ENCODE results near the gene AKAP8. TPM values are rescaled to one million over a fixed set of nuclear protein-coding genes. Genes with fewer than 3 reads are reported as not detected.

AKAP8 gene
- total and polyA plus RNA-seq, 2 experiments from 2014 or later, result 22.4 to 36.5 TPM

GRCh38 chr19:15421721-15422260, 42.2 kb upstream of the AKAP8 start:
- H3K27me3 ChIP-seq (ENCODE audit: insufficient read depth), result no peaks in the 10 kb centered on the region
- peaks cover 15% of the 10 kb centered on the region for H4K20me1 ChIP-seq (replicated peaks; ENCODE audit: insufficient read depth)
- ATAC-seq (no peak), DNase-seq (ENCODE audit: low spot score) (no peak)
- no peaks in the 10 kb centered on the region for H3K9me2 ChIP-seq (ENCODE audit: insufficient read depth)
- no peak overlapping the region for H3K4me3 Mint-ChIP-seq
- H3K4me1 ChIP-seq (ENCODE audit: insufficient read depth), result peaks cover 9% of the 10 kb centered on the region; the same call in 1 of the 2 replicates
- TF ChIP-seq NANOG (IDR thresholded peaks at IDR 0.05; ENCODE audit: borderline replicate concordance), result no peak
- no peak for TF ChIP-seq ETS1 (IDR thresholded peaks at IDR 0.05)
- TF ChIP-seq ZNF114 (CRISPR knock-in tag; IDR thresholded peaks at IDR 0.05), result no peak
- no peaks in the 10 kb centered on the region; the same call in 2 of the 3 replicates for H3K9me3 Mint-ChIP-seq
- H3K36me3 ChIP-seq (ENCODE audit: insufficient read depth), result no peaks in the 10 kb centered on the region
- no peak overlapping the region for H3K27ac Mint-ChIP-seq
- H3K27ac ChIP-seq (ENCODE audit: low read depth), result no peak overlapping the region
- H3K4me2 ChIP-seq, result no peak overlapping the region
- H3K27me3 Mint-ChIP-seq (ENCODE audit: insufficient read depth, low read depth, poor library complexity), result peaks cover 11% of the 10 kb centered on the region
- peaks cover 17% of the 10 kb centered on the region for H3F3A ChIP-seq (replicated peaks; ENCODE audit: low read depth)
- H3K4me3 ChIP-seq, result no peak overlapping the region
- H2AFZ ChIP-seq, result no peak overlapping the region
- H3K79me2 ChIP-seq (replicated peaks; ENCODE audit: insufficient read depth), result peaks cover 18% of the 10 kb centered on the region
- H3K4me1 Mint-ChIP-seq, result peaks cover 10% of the 10 kb centered on the region
- peaks cover 37% of the 10 kb centered on the region for H3K36me3 Mint-ChIP-seq (ENCODE audit: low read depth)

- H2AFZ ChIP-seq, result no peak overlapping the region
- H3K27ac ChIP-seq (ENCODE audit: low read depth), result no peak overlapping the region
- H4K20me1 ChIP-seq (replicated peaks; ENCODE audit: insufficient read depth), result peaks cover 21% of the 10 kb centered on the region
- no peaks in the 10 kb centered on the region; the same call in 1 of the 3 replicates for H3K9me3 Mint-ChIP-seq
- H3K27me3 ChIP-seq (ENCODE audit: insufficient read depth), result no peaks in the 10 kb centered on the region
- H3K4me1 ChIP-seq (ENCODE audit: insufficient read depth), result peaks cover 9% of the 10 kb centered on the region; the same call in 1 of the 2 replicates
- no peak for TF ChIP-seq ZNF114 (CRISPR knock-in tag; IDR thresholded peaks at IDR 0.05)
- no peak for TF ChIP-seq POLR2AphosphoS5 (IDR thresholded peaks at IDR 0.05; ENCODE audit: low read depth)
- TF ChIP-seq EZH2phosphoT487 (IDR thresholded peaks at IDR 0.05; ENCODE audit: unreplicated experiment), result no peak
- no peak for TF ChIP-seq ETS1 (IDR thresholded peaks at IDR 0.05)
- TF ChIP-seq STAT1 (IDR thresholded peaks at IDR 0.05; ENCODE audit: unreplicated experiment), result no peak
- no peak for TF ChIP-seq CTCF (conservative IDR thresholded peaks at IDR 0.05; ENCODE audit: low read depth in 2 of 2)
- no peak overlapping the region for H3K4me2 ChIP-seq
- H3K36me3 ChIP-seq (ENCODE audit: insufficient read depth), result peaks cover 5% of the 10 kb centered on the region; the same call in 1 of the 2 replicates
- peaks cover 23% of the 10 kb centered on the region for H3K79me2 ChIP-seq (replicated peaks; ENCODE audit: insufficient read depth)
- ATAC-seq (no peak), DNase-seq (ENCODE audit: low spot score) (no peak)
- no peak overlapping the region for H3K27ac Mint-ChIP-seq
- H3K27me3 Mint-ChIP-seq (ENCODE audit: insufficient read depth, low read depth, poor library complexity), result peaks cover 11% of the 10 kb centered on the region
- H3K4me3 Mint-ChIP-seq, result no peak overlapping the region
- H3F3A ChIP-seq (replicated peaks; ENCODE audit: low read depth), result peaks cover 20% of the 10 kb centered on the region
- H3K9me2 ChIP-seq (ENCODE audit: insufficient read depth), result no peaks in the 10 kb centered on the region
- H3K4me1 Mint-ChIP-seq, result peaks cover 10% of the 10 kb centered on the region
- peaks cover 38% of the 10 kb centered on the region for H3K36me3 Mint-ChIP-seq (ENCODE audit: low read depth)
- H3K4me3 ChIP-seq, result no peak overlapping the region
Observed at GRCh38 chr19:15421136-15421695, 41.6 kb upstream of the AKAP8 start.

All from GM23338 (cell line).